Measurements from ENCODE around the gene LCP2. TPM values are rescaled to one million over a fixed set of nuclear protein-coding genes. Genes with fewer than 3 reads are reported as not detected.

Gene LCP2
- total RNA-seq, 1 experiment from 2014 or later, result not detected

DNA sequence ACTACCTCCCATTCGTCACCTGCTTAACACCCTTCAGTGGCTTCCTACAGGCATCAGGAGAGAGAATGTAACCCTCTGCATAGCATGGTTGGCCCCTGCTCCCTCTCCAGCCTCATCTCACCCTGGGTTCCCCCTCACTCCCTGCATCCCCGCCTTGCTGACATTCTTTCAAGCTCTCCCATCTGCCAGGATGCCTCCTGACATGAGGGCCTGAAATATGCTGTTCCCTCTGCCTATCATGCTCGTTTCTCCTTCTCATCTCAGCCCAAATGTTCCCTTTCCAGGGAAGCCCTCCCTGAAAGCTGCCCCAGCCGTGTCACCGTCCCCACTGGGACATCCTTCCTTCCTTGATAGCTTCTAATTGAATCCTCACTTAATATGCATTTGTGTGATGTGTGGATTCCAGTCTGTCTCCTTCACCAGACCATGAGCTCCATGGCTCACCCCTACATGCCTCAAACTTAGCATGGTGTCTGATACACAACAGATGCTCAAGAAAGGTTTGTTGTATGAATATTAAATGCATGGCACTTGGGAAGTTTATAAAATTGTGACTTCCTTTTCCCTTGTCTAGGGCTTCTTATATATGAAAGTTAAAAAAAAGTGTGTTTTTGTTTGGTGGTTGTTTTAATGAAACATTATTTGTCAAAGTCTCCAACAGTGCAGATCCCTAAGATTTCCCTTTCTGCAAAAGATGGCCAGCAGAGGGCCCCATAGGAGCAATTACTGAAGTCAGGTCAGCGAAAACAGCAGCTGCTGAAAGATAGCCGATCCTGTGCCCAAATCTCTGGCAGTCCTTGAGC is 72.0 kb downstream of the LCP2 start:
- Histone ChIP-seq H2AK5ac (ENCODE audit: insufficient read length, low read length) (no peak overlapping the region), H2AFZ (ENCODE audit: low read length) (peak overlapping the region; percentile 35), H3K27me3 (ENCODE audit: insufficient read depth, low read length) (0 out of 2 replicates have a peak, but pooled peaks cover 2% of the 10 kb centered on the region), H3K4me2 (ENCODE audit: insufficient read depth, insufficient read length, low read length) (no peak overlapping the region), H3K27ac (ENCODE audit: insufficient read length, low read depth, low read length) (no peak overlapping the region), H3K9me3 (ENCODE audit: control insufficient read depth, low read depth, low read length) (no peaks in the 10 kb centered on the region), H3K56ac (ENCODE audit: insufficient read length, low read depth, low read length) (no peak overlapping the region), H4K5ac (ENCODE audit: insufficient read length, low read depth, low read length) (no peak overlapping the region), H3K23ac (ENCODE audit: insufficient read length, low read depth, low read length) (no peak overlapping the region), H2BK20ac (ENCODE audit: low read depth, low read length, poor library complexity, severe bottlenecking) (no peak overlapping the region), H3K23me2 (ENCODE audit: insufficient read length, low read depth, low read length, poor library complexity, severe bottlenecking) (no peaks in the 10 kb centered on the region), H3K4me1 (ENCODE audit: insufficient read depth, low read length) (no peaks in the 10 kb centered on the region; the same call in 1 of the 2 replicates), H2BK5ac (ENCODE audit: insufficient read length, low read length) (no peak overlapping the region), H3K18ac (ENCODE audit: insufficient read length, low read depth, low read length) (no peak overlapping the region), H3K14ac (ENCODE audit: insufficient read depth, low read length) (no peak overlapping the region), H3T11ph (ENCODE audit: low read length) (no peak overlapping the region), H2BK120ac (ENCODE audit: low read depth, low read length, poor library complexity, severe bottlenecking) (no peak overlapping the region), H3K9ac (ENCODE audit: extremely low read depth, insufficient read length, low read length) (no peak overlapping the region), H2BK12ac (ENCODE audit: insufficient read length, low read depth, low read length) (no peak overlapping the region), H3K4ac (ENCODE audit: low read depth, low read length) (no peak overlapping the region), H4K91ac (ENCODE audit: insufficient read length, low read depth, low read length) (no peak overlapping the region), H4K8ac (replicated peaks; ENCODE audit: insufficient read length, low read depth, low read length) (no peak overlapping the region), H2BK15ac (ENCODE audit: low read depth, low read length) (no peak overlapping the region), H3K79me1 (ENCODE audit: insufficient read depth, low read depth, low read length, poor library complexity, severe bottlenecking) (no peaks in the 10 kb centered on the region), H3K79me2 (ENCODE audit: insufficient read depth, low read length) (no peaks in the 10 kb centered on the region), H4K20me1 (ENCODE audit: control insufficient read depth, insufficient read depth, insufficient read length) (no peaks in the 10 kb centered on the region)
- no CpG with 5 or more reads among the region's 7 CpGs for WGBS (ENCODE audit: extremely low coverage, insufficient read length, low lambda C conversion rate)
- Mint-ChIP-seq H3K36me3 (ENCODE audit: insufficient read depth in 1 of 3, low read depth in 3 of 3) (no peaks in the 10 kb centered on the region), H3K4me1 (peaks cover 36 to 40% of the 10 kb centered on the region in 2 experiments), H3K27me3 (ENCODE audit: low read depth) (no peaks in the 10 kb centered on the region; the same call in 1 of the 2 replicates), H3K27ac (no peak overlapping the region), H3K4me3 (no peak overlapping the region), H3K9me3 (no peaks in the 10 kb centered on the region; a peak in 2 of 5 replicates)
- TF ChIP-seq, protein P1, sequence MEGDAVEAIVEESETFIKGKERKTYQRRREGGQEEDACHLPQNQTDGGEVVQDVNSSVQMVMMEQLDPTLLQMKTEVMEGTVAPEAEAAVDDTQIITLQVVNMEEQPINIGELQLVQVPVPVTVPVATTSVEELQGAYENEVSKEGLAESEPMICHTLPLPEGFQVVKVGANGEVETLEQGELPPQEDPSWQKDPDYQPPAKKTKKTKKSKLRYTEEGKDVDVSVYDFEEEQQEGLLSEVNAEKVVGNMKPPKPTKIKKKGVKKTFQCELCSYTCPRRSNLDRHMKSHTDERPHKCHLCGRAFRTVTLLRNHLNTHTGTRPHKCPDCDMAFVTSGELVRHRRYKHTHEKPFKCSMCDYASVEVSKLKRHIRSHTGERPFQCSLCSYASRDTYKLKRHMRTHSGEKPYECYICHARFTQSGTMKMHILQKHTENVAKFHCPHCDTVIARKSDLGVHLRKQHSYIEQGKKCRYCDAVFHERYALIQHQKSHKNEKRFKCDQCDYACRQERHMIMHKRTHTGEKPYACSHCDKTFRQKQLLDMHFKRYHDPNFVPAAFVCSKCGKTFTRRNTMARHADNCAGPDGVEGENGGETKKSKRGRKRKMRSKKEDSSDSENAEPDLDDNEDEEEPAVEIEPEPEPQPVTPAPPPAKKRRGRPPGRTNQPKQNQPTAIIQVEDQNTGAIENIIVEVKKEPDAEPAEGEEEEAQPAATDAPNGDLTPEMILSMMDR (conservative IDR thresholded peaks at IDR 0.05), result peak; percentile 93
- peak; percentile 78 for DNase-seq

Data from H9 (cell line).